Measurements from ENCODE around the gene SORBS1.

Gene SORBS1

GRCh38 chr10:95496951-95497350 is 64.2 kb downstream of the SORBS1 start:
- ChIA-PET POLR2A (no interaction called here), CTCF (interaction anchor here (1.0 to 1.5 kb wide), 4 partner anchors 24 to 122 kb away, joined by 3 to 6 read pairs (median 4); no protein-coding TSS in a partner anchor)
- TF ChIP-seq CTCF (IDR thresholded peaks at IDR 0.05; ENCODE audit: control extremely low read depth, extremely low read depth, low read depth, missing control alignments), result no peak
- no peak for DNase-seq (ENCODE audit: extremely low spot score)

- POLR2A ChIA-PET, result no interaction called here
- no peak for TF ChIP-seq CTCF (IDR thresholded peaks at IDR 0.05; ENCODE audit: control extremely low read depth, extremely low read depth, low read depth, missing control alignments)
- no peak for DNase-seq (ENCODE audit: extremely low spot score)
- CTCF ChIA-PET, result interaction anchor here (1.0 to 1.4 kb wide), 3 partner anchors 24 to 121 kb away, joined by 3 to 6 read pairs (median 4); no protein-coding TSS in a partner anchor
Measured at GRCh38 chr10:95496246-95496911, 64.8 kb downstream of the SORBS1 start.

GRCh38 chr10:95493862-95494261 is 67.3 kb downstream of the SORBS1 start:
- POLR2A ChIA-PET, result no interaction called here
- DNase-seq (ENCODE audit: extremely low spot score), result no peak
- CTCF ChIA-PET, result interaction anchor here (1.0 to 1.8 kb wide), 2 partner anchors 35 to 63 kb away, joined by 3 to 4 read pairs; no protein-coding TSS in a partner anchor
- TF ChIP-seq CTCF (IDR thresholded peaks at IDR 0.05; ENCODE audit: control extremely low read depth, extremely low read depth, low read depth, missing control alignments), result no peak

GRCh38 chr10:95487994-95488393 is 73.2 kb downstream of the SORBS1 start:
- no peak for DNase-seq (ENCODE audit: extremely low spot score)
- POLR2A ChIA-PET, result no interaction called here
- no peak for TF ChIP-seq CTCF (IDR thresholded peaks at IDR 0.05; ENCODE audit: control extremely low read depth, extremely low read depth, low read depth, missing control alignments)
- CTCF ChIA-PET, result interaction anchor here (1.4 kb wide), 1 partner anchor 18 kb away, joined by 3 read pairs; no protein-coding TSS in a partner anchor

GRCh38 chr10:95485056-95485844 is 75.9 kb downstream of the SORBS1 start:
- no peak for TF ChIP-seq CTCF (IDR thresholded peaks at IDR 0.05; ENCODE audit: control extremely low read depth, extremely low read depth, low read depth, missing control alignments)
- DNase-seq (ENCODE audit: extremely low spot score), result no peak
- ChIA-PET POLR2A (no interaction called here), CTCF (no interaction called here)

- TF ChIP-seq CTCF (IDR thresholded peaks at IDR 0.05; ENCODE audit: control extremely low read depth, extremely low read depth, low read depth, missing control alignments), result no peak
- no peak for DNase-seq (ENCODE audit: extremely low spot score)
- ChIA-PET CTCF (interaction anchor here (2.1 kb wide), 1 partner anchor 51 kb away, joined by 5 read pairs; no protein-coding TSS in a partner anchor), POLR2A (no interaction called here)
Measured at GRCh38 chr10:95482501-95483233, 78.5 kb downstream of the SORBS1 start.
